Neural progenitor cell (in vitro differentiated cells): Measurements from ENCODE around the gene CERK. TPM values are rescaled to one million over a fixed set of nuclear protein-coding genes. Genes with fewer than 3 reads are reported as not detected.

ENCODE experiments used
- DNase-seq: peaks from one replicate; pipeline ENCODE4 v3.0.0-alpha.2; 2016; ENCODE audit warnings: low spot score
- H2AFZ ChIP-seq: fragments of 200-600 bp; sonication (generic); replicated peaks from 2 replicates; pipeline ENCODE4 v1.6.1; 2016; ENCODE audit warnings: antibody characterized with exemption
- H3F3A ChIP-seq: fragments of 200-600 bp; sonication (generic); 2 replicates; pipeline ENCODE4 v1.6.1; 2016; ENCODE audit warnings: antibody characterized with exemption, low read depth
- H3K27ac ChIP-seq: fragments of 200-600 bp; sonication (generic); 2 replicates; pipeline ENCODE4 v1.5.1; 2016; ENCODE audit warnings: mild to moderate bottlenecking
- H3K27me3 ChIP-seq: fragments of 200-600 bp; sonication (generic); 2 replicates; pipeline ENCODE4 v1.6.1; 2016; ENCODE audit warnings: mild to moderate bottlenecking, moderate library complexity
- H3K36me3 ChIP-seq: fragments of 200-600 bp; sonication (generic); 2 replicates; pipeline ENCODE4 v1.5.1; 2016
- H3K4me1 ChIP-seq: fragments of 200-600 bp; sonication (generic); 2 replicates; pipeline ENCODE4 v1.6.1; 2016; ENCODE audit warnings: mixed run types
- H3K4me2 ChIP-seq: fragments of 200-600 bp; sonication (generic); 2 replicates; pipeline ENCODE4 v1.6.1; 2016
- H3K4me3 ChIP-seq: fragments of 200-600 bp; sonication (generic); 2 replicates; pipeline ENCODE4 v1.5.1; 2016
- H3K79me2 ChIP-seq: fragments of 200-600 bp; sonication (generic); 2 replicates; pipeline ENCODE4 v1.6.1; 2016; ENCODE audit warnings: low read depth
- H3K9ac ChIP-seq: fragments of 200-600 bp; sonication (generic); 2 replicates; pipeline ENCODE4 v1.6.1; 2016
- H3K9me3 ChIP-seq: fragments of 200-600 bp; sonication (generic); 2 replicates; pipeline ENCODE4 v1.5.1; 2016; ENCODE audit warnings: low read depth
- H4K20me1 ChIP-seq: fragments of 200-600 bp; sonication (generic); 2 replicates; pipeline ENCODE4 v1.6.1; 2016; ENCODE audit warnings: low read depth
- H3K27ac Mint-ChIP-seq: 3 replicates; pipeline ENCODE4 v1.8.0; 2021; ENCODE audit warnings: mixed read lengths
- H3K27me3 Mint-ChIP-seq: 2 replicates; pipeline ENCODE4 v1.8.0; 2022; ENCODE audit warnings: low read depth, mild to moderate bottlenecking, inconsistent platforms, moderate library complexity, mixed read lengths; ENCODE audit not compliant: insufficient read depth
- H3K36me3 Mint-ChIP-seq: 3 replicates; pipeline ENCODE4 v1.8.0; 2021; ENCODE audit warnings: mixed read lengths
- H3K4me1 Mint-ChIP-seq: 3 replicates; pipeline ENCODE4 v1.8.0; 2021; ENCODE audit warnings: mixed read lengths
- H3K4me3 Mint-ChIP-seq: 3 replicates; pipeline ENCODE4 v1.8.0; 2021; ENCODE audit warnings: mild to moderate bottlenecking, moderate library complexity, mixed read lengths
- H3K9me3 Mint-ChIP-seq: 3 replicates; pipeline ENCODE4 v1.8.0; 2020; ENCODE audit warnings: mixed read lengths
- CTCF ChIP-seq: fragments of 200-600 bp; sonication (generic); IDR thresholded peaks from 2 replicates; pipeline ENCODE4 v1.5.1; 2017; ENCODE audit warnings: antibody characterized with exemption, mild to moderate bottlenecking
- EZH2 ChIP-seq: fragments of 200-600 bp; sonication (generic); IDR thresholded peaks from 2 replicates; pipeline ENCODE4 v1.6.1; 2017; ENCODE audit warnings: antibody characterized with exemption, mild to moderate bottlenecking, moderate library complexity
- EZH2phosphoT487 ChIP-seq: fragments of 200-600 bp; sonication (generic); IDR thresholded peaks from 2 replicates; pipeline ENCODE4 v1.6.1; 2017; ENCODE audit warnings: antibody characterized with exemption
- total RNA-seq: library from RNA; depleted of rRNA; stranded (reverse); fragments of >200 nt; gene quantifications from 2 replicates; pipeline ENCODE4 v1.2.3, GENCODE V29; 2015; ENCODE audit warnings: low replicate concordance

CERK gene
- total RNA-seq, 1 donor from 2014 or later, result 53.6 TPM

GRCh38 chr22:46723882-46724281 is 14.2 kb downstream of the CERK start:
- Histone ChIP-seq H3K9me3 (no peaks in the 10 kb centered on the region), H2AFZ (no peak overlapping the region), H3K79me2 (peaks cover 11% of the 10 kb centered on the region), H4K20me1 (peaks cover 73% of the 10 kb centered on the region), H3F3A (no peaks in the 10 kb centered on the region), H3K36me3 (no peaks in the 10 kb centered on the region), H3K27me3 (no peaks in the 10 kb centered on the region), H3K4me3 (no peak overlapping the region), H3K27ac (no peak overlapping the region), H3K4me2 (no peak overlapping the region), H3K9ac (no peak overlapping the region), H3K4me1 (no peaks in the 10 kb centered on the region)
- H3K27ac Mint-ChIP-seq, result no peak overlapping the region
- no peak overlapping the region for H3K4me3 Mint-ChIP-seq
- H3K4me1 Mint-ChIP-seq, result peaks cover 17% of the 10 kb centered on the region
- H3K36me3 Mint-ChIP-seq, result peaks cover 15% of the 10 kb centered on the region
- no peaks in the 10 kb centered on the region for H3K9me3 Mint-ChIP-seq
- peaks cover 5% of the 10 kb centered on the region for H3K27me3 Mint-ChIP-seq
- TF ChIP-seq EZH2 (no peak), EZH2phosphoT487 (no peak), CTCF (no peak)
- no peak for DNase-seq

DNA sequence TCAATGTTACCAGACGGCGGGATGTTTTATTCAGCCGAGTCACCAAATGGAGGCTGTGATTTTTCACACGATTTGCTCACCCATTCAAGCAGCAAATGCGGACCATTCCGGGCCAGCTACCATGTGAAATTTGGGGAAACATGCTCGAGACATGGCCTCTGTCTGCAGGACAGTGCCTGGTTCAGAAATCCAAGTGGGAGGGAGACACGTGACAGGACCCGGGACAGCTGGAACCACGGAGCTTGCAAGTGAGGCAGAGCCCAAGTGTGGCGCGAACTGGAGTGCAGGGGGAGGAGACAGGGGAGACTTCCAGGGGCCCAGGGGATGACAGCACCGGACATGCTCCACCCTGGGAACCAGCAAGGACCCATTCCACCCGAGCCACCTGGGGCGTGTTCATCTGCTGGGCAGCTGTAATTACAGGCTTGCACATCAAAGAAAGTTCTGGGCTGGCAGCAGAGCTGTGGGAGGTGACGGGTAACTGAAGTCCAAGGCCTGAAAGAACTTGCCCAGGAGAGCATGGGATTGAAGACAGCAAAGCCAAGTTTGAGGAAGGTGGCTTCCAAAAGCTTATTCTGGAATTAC is 16.5 kb downstream of the CERK start:
- Histone ChIP-seq H3K27me3 (no peaks in the 10 kb centered on the region), H3K4me1 (no peaks in the 10 kb centered on the region), H3K4me2 (no peak overlapping the region), H3K9me3 (no peaks in the 10 kb centered on the region), H4K20me1 (peaks cover 52% of the 10 kb centered on the region), H3F3A (no peaks in the 10 kb centered on the region), H3K79me2 (peaks cover 7% of the 10 kb centered on the region), H3K9ac (no peak overlapping the region), H3K36me3 (no peaks in the 10 kb centered on the region), H2AFZ (no peak overlapping the region), H3K4me3 (no peak overlapping the region), H3K27ac (no peak overlapping the region)
- Mint-ChIP-seq H3K4me3 (no peak overlapping the region), H3K9me3 (no peaks in the 10 kb centered on the region), H3K27ac (no peak overlapping the region), H3K27me3 (peaks cover 8% of the 10 kb centered on the region), H3K4me1 (peaks cover 13% of the 10 kb centered on the region), H3K36me3 (peaks cover 24% of the 10 kb centered on the region)
- TF ChIP-seq EZH2phosphoT487, result no peak
- no peak for TF ChIP-seq EZH2
- no peak for TF ChIP-seq CTCF
- DNase-seq, result no peak

- Histone ChIP-seq H3K4me2 (no peak overlapping the region), H3K9me3 (no peaks in the 10 kb centered on the region), H2AFZ (no peak overlapping the region), H3K79me2 (peaks cover 7% of the 10 kb centered on the region), H3K4me1 (no peaks in the 10 kb centered on the region), H4K20me1 (peaks cover 40% of the 10 kb centered on the region), H3K4me3 (no peak overlapping the region), H3F3A (no peaks in the 10 kb centered on the region), H3K27me3 (no peaks in the 10 kb centered on the region), H3K27ac (no peak overlapping the region), H3K36me3 (no peaks in the 10 kb centered on the region), H3K9ac (no peak overlapping the region)
- TF ChIP-seq CTCF, result no peak
- no peak for TF ChIP-seq EZH2
- TF ChIP-seq EZH2phosphoT487, result no peak
- Mint-ChIP-seq H3K4me1 (peaks cover 11% of the 10 kb centered on the region), H3K9me3 (no peaks in the 10 kb centered on the region), H3K36me3 (peaks cover 26% of the 10 kb centered on the region), H3K27me3 (peaks cover 7% of the 10 kb centered on the region), H3K27ac (no peak overlapping the region), H3K4me3 (no peak overlapping the region)
- DNase-seq, result no peak
These were observed 18.1 kb downstream of the CERK start for GRCh38 chr22:46719921-46720320.
